GM23248 (cell line): ENCODE data around the gene TXNRD2. TPM values are rescaled to one million over a fixed set of nuclear protein-coding genes. Genes with fewer than 3 reads are reported as not detected.

Experiments used
- DNase-seq: peaks from one replicate; pipeline ENCODE4 v3.0.0-alpha.2; 2015
- H2AFZ ChIP-seq: fragments of 200-600 bp; sonication (generic); 2 replicates; pipeline ENCODE4 v1.6.1; 2016; ENCODE audit warnings: antibody characterized with exemption
- H3F3A ChIP-seq: fragments of 200-600 bp; sonication (generic); 2 replicates; pipeline ENCODE4 v1.6.1; 2016; ENCODE audit warnings: mild to moderate bottlenecking, antibody characterized with exemption, mixed run types; ENCODE audit not compliant: insufficient read depth
- H3K27ac ChIP-seq: fragments of 200-600 bp; sonication (generic); 2 replicates; pipeline ENCODE4 v1.5.1; 2016; ENCODE audit warnings: mild to moderate bottlenecking
- H3K27me3 ChIP-seq: fragments of 200-600 bp; sonication (generic); replicated peaks from 2 replicates; pipeline ENCODE4 v1.6.1; 2016; ENCODE audit warnings: mild to moderate bottlenecking; ENCODE audit not compliant: insufficient read depth
- H3K36me3 ChIP-seq: fragments of 200-600 bp; sonication (generic); 2 replicates; pipeline ENCODE4 v1.6.1; 2016; ENCODE audit warnings: low read depth, mild to moderate bottlenecking
- H3K4me1 ChIP-seq: fragments of 200-600 bp; sonication (generic); 2 replicates; pipeline ENCODE4 v1.6.1; 2016; ENCODE audit warnings: mild to moderate bottlenecking; ENCODE audit not compliant: insufficient read depth
- H3K4me2 ChIP-seq: fragments of 200-600 bp; sonication (generic); one replicate; pipeline ENCODE4 v1.6.1; 2016; ENCODE audit warnings: mild to moderate bottlenecking; ENCODE audit not compliant: unreplicated experiment
- H3K4me3 ChIP-seq: fragments of 200-600 bp; sonication (generic); 2 replicates; pipeline ENCODE4 v1.5.1; 2016; ENCODE audit warnings: mild to moderate bottlenecking
- H3K79me2 ChIP-seq: fragments of 200-600 bp; sonication (generic); 2 replicates; pipeline ENCODE4 v1.6.1; 2016; ENCODE audit warnings: mild to moderate bottlenecking; ENCODE audit not compliant: insufficient read depth
- H3K9ac ChIP-seq: fragments of 200-600 bp; sonication (generic); 2 replicates; pipeline ENCODE4 v1.6.1; 2016; ENCODE audit warnings: mild to moderate bottlenecking
- H3K9me2 ChIP-seq: fragments of 200-600 bp; sonication (generic); 2 replicates; pipeline ENCODE4 v1.6.1; 2016; ENCODE audit warnings: mixed run types, mild to moderate bottlenecking, moderate library complexity; ENCODE audit not compliant: insufficient read depth
- H3K9me3 ChIP-seq: fragments of 200-600 bp; sonication (generic); one replicate; pipeline ENCODE4 v1.6.1; 2017; ENCODE audit warnings: low read depth
- H4K20me1 ChIP-seq: fragments of 200-600 bp; sonication (generic); 2 replicates; pipeline ENCODE4 v1.6.0; 2016; ENCODE audit not compliant: insufficient read depth
- EZH2 ChIP-seq: fragments of 200-600 bp; sonication (generic); IDR thresholded peaks from 2 replicates; pipeline ENCODE4 v1.6.1; 2018; ENCODE audit warnings: antibody characterized with exemption, mild to moderate bottlenecking; ENCODE audit not compliant: insufficient read depth, poor library complexity, severe bottlenecking
- EZH2phosphoT487 ChIP-seq: fragments of 200-600 bp; sonication (generic); IDR thresholded peaks from 2 replicates; pipeline ENCODE4 v1.6.1; 2018; ENCODE audit warnings: antibody characterized with exemption, moderate library complexity, mild to moderate bottlenecking, low read depth; ENCODE audit not compliant: insufficient read depth
- WGBS, 2 experiments: methylation state at CpG; one replicate each; pipeline ENCODE4 v1.1.6; 2015 to 2017; ENCODE audit warnings: low lambda C conversion rate in 2 of 2, low coverage in 1 of 2; ENCODE audit errors: missing lambda C conversion rate in 2 of 2; 5-methylcytosine and 5-hydroxymethylcytosine counted together
- in situ Hi-C: fragments of 300-500 bp; cut with MboI; formaldehyde crosslinking; loops from 2 replicates; pipeline ENCODE4 v1.15.0; 2020
- polyA plus RNA-seq: library from polyadenylated mRNA; unstranded; fragments of >200 nt; fragmentation: Nextera tagmentation; extraction: Ambion mirVana; gene quantifications from 2 replicates; pipeline ENCODE4 v1.2.1, GENCODE V29; 2016
- total RNA-seq: library from RNA; depleted of rRNA; stranded (reverse); fragments of >200 nt; shearing (Covaris generic); gene quantifications from 2 replicates; pipeline ENCODE4 v1.2.3, GENCODE V29; 2014

The TXNRD2 gene
- total and polyA plus RNA-seq, 2 experiments from 2014 or later, result 20.1 to 24.8 TPM

DNA sequence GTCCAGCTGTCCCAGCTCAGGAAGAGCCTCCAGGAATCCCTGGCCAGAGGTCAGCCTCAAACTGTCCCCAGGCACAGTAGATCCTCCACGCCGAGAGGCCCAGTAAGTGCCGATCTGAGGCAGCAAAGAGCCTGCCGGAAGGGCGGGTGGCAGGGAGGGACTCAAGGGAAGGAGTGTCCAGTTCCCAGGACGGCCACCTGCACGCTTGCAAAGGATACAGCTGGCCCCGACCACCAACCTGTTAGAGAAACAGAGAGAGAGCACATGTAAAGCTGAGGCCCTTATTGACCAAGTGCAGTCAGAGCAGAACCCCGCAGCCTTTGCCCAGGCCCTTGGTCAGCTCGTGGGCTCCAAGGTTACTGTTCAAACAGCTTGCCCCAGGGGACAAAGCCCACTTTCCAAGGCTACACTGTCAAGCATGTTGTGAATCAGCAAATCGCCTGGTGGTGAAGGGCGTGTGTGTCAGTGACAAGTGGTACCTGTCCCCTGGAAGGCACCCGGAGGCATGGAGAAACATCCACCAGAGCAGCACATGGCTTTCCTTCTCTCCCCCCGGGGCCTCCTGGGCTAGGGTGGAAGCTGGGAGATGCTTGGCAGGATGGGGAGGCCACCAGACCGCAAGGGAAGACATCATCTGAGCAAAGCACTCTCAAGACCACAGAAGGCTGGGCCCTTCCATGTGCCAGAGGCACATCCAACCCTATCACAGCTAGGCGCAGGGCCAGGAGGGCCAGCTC, 42.6 kb downstream of the TXNRD2 start:
- Histone ChIP-seq H4K20me1 (no peaks in the 10 kb centered on the region), H3K4me3 (no peak overlapping the region), H3K36me3 (no peaks in the 10 kb centered on the region), H2AFZ (no peak overlapping the region), H3K9me3 (no peaks in the 10 kb centered on the region), H3K4me1 (no peaks in the 10 kb centered on the region), H3K27ac (no peak overlapping the region), H3K27me3 (no peaks in the 10 kb centered on the region), H3K79me2 (no peaks in the 10 kb centered on the region), H3K4me2 (no peak overlapping the region), H3K9ac (no peak overlapping the region), H3F3A (no peaks in the 10 kb centered on the region), H3K9me2 (no peaks in the 10 kb centered on the region)
- in situ Hi-C loops, result no loop called here
- 85 to 86% methylated on average over 16 of the region's 16 CpGs for WGBS, 2 experiments
- no peak for DNase-seq
- TF ChIP-seq EZH2phosphoT487, result no peak
- no peak for TF ChIP-seq EZH2

DNA sequence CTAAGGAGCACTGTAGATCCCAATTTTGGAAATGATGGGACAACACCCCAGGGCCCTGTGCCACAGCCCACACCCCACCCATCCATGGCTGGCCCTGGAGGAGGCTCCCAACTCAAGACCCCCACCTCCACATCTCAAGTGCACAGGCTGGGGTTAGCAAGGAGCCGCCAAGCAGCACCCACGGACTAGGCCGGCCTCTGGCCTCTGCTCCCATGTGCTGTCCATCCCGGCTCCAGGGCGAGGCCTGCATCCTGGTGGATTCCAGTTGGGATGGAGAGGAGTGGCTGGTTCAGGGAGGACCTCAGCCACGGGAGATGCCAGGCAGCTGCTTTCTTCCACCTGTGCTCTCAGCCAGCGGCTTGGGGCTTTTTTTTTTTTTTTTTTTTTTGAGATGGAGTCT, 43.5 kb downstream of the TXNRD2 start:
- WGBS, 2 experiments, result 93 to 97% methylated on average over 7 of the region's 7 CpGs
- Histone ChIP-seq H3K4me1 (no peaks in the 10 kb centered on the region), H2AFZ (no peak overlapping the region), H4K20me1 (no peaks in the 10 kb centered on the region), H3K4me2 (no peak overlapping the region), H3K9ac (no peak overlapping the region), H3K9me3 (no peaks in the 10 kb centered on the region), H3K36me3 (no peaks in the 10 kb centered on the region), H3F3A (no peaks in the 10 kb centered on the region), H3K79me2 (no peaks in the 10 kb centered on the region), H3K27ac (no peak overlapping the region), H3K4me3 (no peak overlapping the region), H3K9me2 (no peaks in the 10 kb centered on the region), H3K27me3 (no peaks in the 10 kb centered on the region)
- no peak for TF ChIP-seq EZH2phosphoT487
- no peak for TF ChIP-seq EZH2
- no peak for DNase-seq
- in situ Hi-C loops, result no loop called here

DNA sequence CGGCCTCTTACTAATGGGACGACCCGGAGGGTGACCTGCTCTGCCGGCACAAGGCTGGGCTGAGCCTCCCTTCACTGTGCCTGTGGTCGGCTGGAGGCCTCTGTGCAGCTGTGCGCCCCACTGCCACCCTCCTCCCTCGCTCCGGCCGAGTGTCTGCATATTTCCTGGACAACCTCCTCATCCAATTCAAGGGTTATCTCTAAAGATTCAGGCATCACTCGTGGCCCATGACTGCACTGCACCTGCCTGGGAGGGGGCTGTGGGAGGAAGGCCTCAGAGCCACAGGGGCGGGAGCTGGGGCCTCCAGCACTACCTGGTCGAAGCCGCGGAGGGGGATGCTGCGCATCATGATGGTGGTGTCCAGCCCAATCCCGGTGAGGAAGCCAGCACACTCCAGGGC, 43.9 kb downstream of the TXNRD2 start:
- 94 to 97% methylated on average over 16 of the region's 16 CpGs for WGBS, 2 experiments
- H3K9me3 ChIP-seq, result no peaks in the 10 kb centered on the region
- in situ Hi-C loops, result no loop called here

DNA sequence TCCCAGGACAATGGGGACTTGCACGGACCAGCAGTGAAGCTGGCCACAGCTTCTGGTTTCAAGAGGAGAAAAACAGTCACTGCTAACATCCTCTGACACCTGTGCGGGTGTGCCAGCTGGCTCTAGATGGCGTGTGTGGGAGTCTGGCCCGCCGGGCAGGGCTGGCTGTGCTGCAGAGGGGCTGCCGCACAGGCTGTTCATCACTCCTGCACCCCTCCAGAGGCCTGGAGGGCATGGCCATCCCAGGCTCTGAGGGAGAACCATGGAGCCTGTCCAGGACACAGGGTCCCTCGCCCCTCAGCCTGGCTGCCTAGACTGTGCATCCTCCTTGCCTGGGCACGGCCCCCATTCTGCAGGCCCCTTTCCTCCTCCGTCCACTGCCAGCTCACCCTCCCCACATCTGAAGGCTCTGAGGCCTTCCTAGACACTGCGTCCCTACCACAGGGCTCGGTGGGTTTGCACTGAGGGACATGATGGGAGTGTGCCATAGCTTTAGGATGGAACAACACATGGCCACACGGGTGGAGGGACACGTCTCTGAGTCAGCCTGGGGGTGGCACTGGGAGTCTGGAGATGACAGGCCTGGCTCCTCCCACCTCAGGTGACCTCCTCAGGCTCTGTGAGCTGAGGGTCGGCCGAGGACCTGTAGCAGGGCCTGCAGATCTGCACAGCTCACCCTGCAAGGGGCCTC, 44.8 kb downstream of the TXNRD2 start:
- Histone ChIP-seq H3K9me2 (no peaks in the 10 kb centered on the region), H3F3A (no peaks in the 10 kb centered on the region), H3K9me3 (no peaks in the 10 kb centered on the region), H3K4me3 (no peak overlapping the region), H3K9ac (no peak overlapping the region), H3K79me2 (no peaks in the 10 kb centered on the region), H2AFZ (no peak overlapping the region), H3K27ac (no peak overlapping the region), H3K4me2 (no peak overlapping the region), H3K36me3 (no peaks in the 10 kb centered on the region), H3K4me1 (peaks cover 10% of the 10 kb centered on the region), H4K20me1 (no peaks in the 10 kb centered on the region), H3K27me3 (no peaks in the 10 kb centered on the region)
- in situ Hi-C loops, result no loop called here
- TF ChIP-seq EZH2 (no peak), EZH2phosphoT487 (no peak)
- WGBS, 2 experiments, result 81 to 86% methylated on average over 15 of the region's 15 CpGs
- DNase-seq, result no peak

More for the DNA sequence above, 43.9 kb downstream of the TXNRD2 start:
- no peaks in the 10 kb centered on the region for H3F3A ChIP-seq
- H3K9ac ChIP-seq, result no peak overlapping the region
- H3K4me3 ChIP-seq, result no peak overlapping the region
- no peak for DNase-seq
- H3K4me2 ChIP-seq, result no peak overlapping the region
- H3K4me1 ChIP-seq, result 0 out of 2 replicates have a peak, but pooled peaks cover under 1% of the 10 kb centered on the region
- no peaks in the 10 kb centered on the region for H3K36me3 ChIP-seq
- TF ChIP-seq EZH2phosphoT487 (no peak), EZH2 (no peak)
- no peaks in the 10 kb centered on the region for H3K79me2 ChIP-seq
- no peak overlapping the region for H3K27ac ChIP-seq
- no peaks in the 10 kb centered on the region for H3K9me2 ChIP-seq
- H4K20me1 ChIP-seq, result no peaks in the 10 kb centered on the region
- H3K27me3 ChIP-seq, result no peaks in the 10 kb centered on the region
- no peak overlapping the region for H2AFZ ChIP-seq
